Breast epithelium (tissue), 3 donors: ENCODE results near the gene METTL16.

ENCODE experiments used
- CTCF ChIP-seq, 3 donors: fragments of 450-650 bp; IDR thresholded peaks; one replicate each; pipeline ENCODE4 v1.5.1; 2016 to 2017; ENCODE audit warnings: antibody characterized with exemption in 3 of 3, mild to moderate bottlenecking in 3 of 3, moderate library complexity in 3 of 3
- POLR2A ChIP-seq: fragments of 450-650 bp; IDR thresholded peaks from one replicate; pipeline ENCODE4 v1.6.1; 2016; ENCODE audit warnings: antibody characterized with exemption, mild to moderate bottlenecking, moderate library complexity
- POLR2AphosphoS5 ChIP-seq, 3 donors: sonication (generic); formaldehyde crosslinking; IDR thresholded peaks; one replicate each; pipeline ENCODE4 v1.6.1; 2017; ENCODE audit warnings: antibody characterized with exemption in 3 of 3

- TF ChIP-seq POLR2A (no peak), CTCF (IDR thresholded peaks at IDR 0.05) (no peak), POLR2AphosphoS5 (IDR thresholded peaks at IDR 0.05) (no peak)
Measured at GRCh38 chr17:2440930-2441329, 70.8 kb downstream of the METTL16 start.
